Measurements from ENCODE around the gene NCAPG2.

The NCAPG2 gene

DNA sequence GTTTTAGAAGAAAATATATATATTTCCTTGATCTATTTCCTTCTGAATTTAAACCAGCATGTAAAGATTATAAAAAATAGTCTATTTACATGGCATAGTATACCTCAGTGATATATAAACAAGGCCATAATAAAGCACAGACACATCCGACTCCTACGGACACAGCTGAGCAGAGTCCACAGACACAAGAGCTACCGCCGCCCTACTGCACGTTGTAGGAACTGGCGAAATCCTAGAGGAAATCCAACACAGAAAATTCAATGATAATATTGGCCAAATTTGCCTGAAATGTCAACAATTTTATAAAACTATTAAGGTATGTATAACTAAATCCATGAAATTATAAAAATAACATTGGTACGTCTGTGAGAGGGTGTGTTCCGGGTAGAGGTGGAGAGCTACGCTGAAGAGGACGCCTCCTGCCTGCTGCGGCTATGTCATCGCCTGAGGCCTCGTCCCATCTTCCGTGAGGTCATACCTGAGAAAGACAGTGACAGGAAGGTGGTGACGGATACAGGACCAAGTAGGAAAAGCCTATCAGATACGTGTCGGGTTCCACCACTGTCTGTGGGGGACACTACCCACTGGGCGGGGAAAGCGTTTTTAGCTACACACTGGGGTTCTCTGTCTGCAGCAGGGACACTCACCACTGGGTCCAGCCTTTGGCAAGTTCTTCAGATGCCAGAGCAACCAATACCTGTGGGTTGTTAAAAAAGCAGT, 29.3 kb upstream of the NCAPG2 start:
- no peak for DNase-seq

- DNase-seq = no peak
These were observed 28.6 kb upstream of the NCAPG2 start for GRCh38 chr7:158733220-158733519.

DNA sequence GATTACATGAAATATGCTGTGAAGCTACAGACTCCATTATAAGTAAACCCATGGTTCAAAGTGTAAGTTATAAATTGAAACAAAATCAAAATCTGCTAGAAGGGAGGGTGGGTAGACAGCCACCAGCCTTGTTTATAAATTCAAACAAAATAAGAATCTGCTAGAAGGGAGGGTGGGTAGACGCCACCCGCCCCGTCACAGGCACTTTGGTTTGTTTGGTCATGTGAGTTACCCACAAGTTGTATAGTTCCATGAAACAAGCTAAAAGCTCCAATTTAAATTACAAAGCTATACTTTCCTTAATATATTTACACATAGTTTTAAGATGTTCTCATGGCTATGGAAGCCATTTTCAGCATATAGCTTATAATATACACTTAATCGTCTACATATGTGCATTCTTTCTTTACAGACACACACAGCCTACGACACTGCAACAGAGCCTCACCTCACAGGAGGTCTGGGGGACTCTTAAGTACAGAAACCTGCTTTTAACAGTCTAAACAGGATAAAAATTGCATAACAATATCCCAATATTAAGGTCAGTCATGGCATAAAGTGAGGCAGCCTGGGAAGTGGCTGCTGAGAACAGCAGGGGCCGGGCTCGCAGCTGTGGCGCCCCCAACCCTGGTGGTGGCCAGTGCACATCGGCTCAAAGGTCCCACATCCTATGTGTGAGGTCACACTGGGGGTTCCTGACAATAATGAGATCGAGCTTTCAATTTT, 28.1 kb upstream of the NCAPG2 start:
- no peak for DNase-seq

DNA sequence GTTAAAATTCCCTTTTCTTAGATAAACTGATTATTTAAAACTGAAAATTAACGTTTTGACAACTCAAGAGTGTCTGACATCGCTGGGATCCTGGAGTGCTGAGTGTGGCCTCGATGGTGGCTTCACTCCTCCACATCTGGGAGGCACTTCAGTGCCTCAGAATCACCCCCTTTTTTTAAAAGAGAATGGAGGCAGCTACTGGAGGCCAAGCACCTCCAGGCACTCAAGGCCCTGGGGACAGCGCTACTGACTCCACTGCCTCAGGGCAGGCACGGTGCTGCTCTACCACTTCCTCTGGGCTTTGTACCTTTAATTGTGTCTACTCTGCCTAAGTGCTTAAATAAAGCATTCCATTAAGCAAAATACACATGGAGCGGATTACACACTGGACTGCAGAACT, 27.2 kb upstream of the NCAPG2 start:
- DNase-seq = no peak

DNA sequence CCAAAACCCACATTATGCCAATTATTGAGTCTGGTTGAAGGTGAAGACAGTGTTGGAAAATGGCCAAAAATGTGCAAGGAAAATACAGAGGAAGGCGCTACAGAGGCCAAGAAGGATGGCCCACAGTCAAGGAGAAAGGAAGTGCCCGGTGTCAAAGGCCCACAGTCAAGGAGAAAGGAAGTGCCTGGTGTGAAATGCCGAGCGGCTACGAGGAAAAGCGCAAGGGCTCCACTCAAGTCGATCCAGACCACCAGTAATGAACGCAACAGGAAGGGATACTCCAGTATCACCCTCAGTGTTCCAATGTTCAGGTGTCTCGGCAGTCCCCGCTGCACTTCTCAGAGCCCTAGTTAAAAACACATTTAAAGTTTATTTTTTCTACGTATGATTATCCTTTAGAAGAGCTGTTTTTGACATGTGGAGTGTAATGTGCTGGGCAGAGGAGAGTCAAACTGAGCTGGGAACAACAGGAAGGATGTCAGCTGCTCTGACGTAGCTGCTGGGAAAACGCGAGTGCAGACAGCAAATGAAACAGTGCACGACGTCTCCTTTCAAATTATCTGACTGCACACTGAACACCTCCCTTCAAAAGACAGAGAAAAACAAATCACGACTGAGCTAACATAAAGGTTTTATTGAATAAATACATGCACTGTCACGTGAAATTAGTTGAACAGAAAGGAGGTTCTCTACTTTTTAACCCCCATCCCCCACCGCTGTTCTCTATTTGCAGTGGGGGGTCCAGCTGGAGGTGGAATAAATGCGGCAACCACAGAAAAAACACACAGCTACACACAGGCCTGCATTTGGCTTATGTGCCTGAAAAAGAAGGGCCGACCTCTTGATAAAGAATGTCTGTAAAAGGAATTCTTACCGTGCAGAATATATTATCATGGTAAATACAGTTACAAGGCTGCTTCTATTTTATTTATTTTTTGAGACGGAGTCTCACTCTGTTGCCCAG, 26.1 kb upstream of the NCAPG2 start:
- no peak for DNase-seq

DNA sequence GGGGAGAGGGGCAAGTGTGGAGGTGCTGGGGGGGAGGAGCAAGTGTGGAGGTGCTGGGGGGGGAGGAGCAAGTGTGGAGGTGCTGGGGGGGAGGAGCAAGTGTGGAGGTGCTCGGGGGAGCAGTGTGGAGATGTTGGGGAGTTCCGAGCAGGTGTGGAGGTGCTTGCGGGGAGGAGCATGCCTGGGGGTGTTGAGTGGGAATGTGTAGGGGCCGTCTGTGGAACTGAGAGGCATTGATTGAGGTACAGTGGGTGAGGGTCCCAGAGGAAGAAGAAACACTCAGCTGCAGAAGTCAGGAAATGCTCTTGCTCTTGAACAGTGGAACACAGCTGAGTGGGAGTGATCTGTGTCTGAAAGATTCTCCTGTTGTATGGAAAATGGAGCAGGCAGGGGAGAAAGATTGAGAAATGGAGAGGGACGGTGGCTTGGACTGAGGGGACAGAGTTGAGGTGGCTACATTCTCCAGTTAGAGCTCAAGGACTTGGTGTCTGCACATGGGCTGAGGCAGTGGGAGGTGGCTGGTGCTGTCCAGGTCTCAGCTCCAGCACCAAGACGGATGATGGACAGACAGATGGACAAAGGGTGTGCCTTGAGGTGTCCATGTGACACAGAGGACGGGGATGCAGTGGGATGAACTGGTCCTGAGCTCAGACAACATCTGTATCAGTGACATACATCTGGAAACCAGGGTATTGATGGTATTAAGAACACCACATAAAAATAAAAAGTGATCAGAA, 25.2 kb upstream of the NCAPG2 start:
- DNase-seq = no peak

DNA sequence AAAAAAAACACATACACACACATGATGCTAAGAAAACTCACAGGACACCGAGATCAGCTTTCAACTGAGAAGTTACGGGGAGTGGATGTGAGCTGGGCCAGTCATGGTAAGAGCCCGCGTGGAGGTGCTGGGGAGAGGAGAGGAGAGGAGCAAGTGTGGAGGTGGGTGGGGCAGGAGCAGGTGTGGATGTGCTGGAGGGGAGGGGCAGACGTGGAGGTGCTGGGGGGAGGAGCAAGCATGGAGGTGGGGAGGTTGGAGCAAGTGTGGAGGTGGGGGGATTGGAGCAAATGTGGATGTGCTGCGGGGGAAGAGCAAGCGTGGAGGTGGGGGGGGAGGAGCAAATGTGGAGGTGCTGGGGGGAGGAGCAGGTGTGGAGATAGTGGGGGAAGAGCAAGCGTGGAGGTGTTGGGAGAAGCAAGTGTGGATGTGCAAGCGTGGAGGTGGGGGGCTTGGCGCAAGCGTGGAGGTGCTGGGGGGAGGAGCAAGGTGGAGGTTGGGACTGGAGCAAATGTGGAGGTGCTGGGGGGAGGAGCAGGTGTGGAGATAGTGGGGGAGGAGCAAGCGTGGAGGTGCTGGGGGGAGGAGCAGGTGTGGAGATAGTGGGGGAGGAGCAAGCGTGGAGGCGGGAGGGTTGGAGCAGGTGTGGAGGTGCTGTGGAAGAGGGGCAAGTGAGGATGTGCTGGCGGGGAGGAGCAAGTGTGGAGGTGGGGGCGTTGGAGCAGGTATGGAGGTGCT, 24.5 kb upstream of the NCAPG2 start:
- no peak for DNase-seq

DNA sequence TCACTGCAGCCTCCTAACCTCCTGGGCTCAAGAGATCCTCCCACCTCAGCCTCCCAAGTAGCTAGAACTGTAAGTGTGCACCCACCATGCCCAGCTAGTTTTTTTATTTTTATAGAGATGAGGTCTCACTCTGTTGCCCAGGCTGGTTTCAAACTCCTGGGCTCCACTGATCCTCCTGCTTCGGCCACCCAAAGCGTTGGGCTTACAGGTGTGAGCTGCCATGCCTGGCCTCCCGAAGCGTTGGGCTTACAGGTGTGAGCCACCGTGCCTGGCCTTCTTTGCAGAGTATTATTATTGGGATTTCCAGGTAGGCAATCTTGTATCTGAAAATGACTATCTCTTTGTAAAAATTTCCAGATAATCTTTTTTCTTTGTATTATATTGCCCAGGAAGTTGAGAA, 23.1 kb upstream of the NCAPG2 start:
- DNase-seq = no peak

- no peak for DNase-seq
These were observed 21.7 kb upstream of the NCAPG2 start for GRCh38 chr7:158726277-158726807.

GRCh38 chr7:158725506-158725800, 20.8 kb upstream of the NCAPG2 start:
- DNase-seq = no peak

DNA sequence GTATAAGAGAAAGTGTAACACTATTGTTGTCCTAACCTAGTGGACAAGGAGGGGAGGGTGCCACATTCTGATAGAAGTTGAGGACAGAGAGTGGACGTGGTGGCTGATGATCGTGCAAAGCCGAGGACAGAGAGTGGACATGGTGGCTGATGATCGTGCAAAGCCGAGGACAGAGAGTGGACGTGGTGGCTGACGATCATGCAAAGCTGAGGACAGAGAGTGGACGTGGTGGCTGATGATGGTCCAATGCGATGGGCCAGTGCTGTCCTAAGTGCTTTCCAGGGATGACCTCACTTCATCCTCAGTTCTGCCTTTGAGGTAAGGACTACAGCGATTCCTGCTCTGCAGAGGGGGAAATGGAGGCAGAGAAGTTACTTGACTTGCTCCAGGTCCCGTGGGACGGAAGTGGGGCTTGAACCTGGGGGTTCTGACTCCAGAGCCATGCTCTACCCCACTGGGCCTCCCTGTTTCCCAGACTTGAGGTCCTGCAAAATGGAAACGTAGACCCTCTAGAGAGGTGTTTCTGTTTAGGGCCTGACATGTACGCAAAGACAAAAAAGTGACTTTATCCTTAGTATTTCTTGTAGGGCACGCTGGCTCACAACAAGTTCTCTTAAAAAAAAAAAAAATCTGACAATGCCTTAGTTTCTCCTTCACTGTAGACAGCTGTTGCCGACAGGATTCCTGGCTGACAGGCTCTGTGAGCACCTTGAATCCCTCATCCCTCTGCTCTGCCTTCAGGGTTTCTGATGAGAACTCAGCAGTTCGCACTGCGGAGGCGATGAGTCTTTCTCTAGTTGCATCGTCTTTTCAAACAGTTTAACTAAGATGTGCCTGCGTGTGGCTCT, 20.3 kb upstream of the NCAPG2 start:
- no peak for DNase-seq

- no peak for DNase-seq
These were observed 19.2 kb upstream of the NCAPG2 start for GRCh38 chr7:158723714-158724385.

GRCh38 chr7:158723266-158723665, 18.7 kb upstream of the NCAPG2 start:
- no peak for DNase-seq

DNA sequence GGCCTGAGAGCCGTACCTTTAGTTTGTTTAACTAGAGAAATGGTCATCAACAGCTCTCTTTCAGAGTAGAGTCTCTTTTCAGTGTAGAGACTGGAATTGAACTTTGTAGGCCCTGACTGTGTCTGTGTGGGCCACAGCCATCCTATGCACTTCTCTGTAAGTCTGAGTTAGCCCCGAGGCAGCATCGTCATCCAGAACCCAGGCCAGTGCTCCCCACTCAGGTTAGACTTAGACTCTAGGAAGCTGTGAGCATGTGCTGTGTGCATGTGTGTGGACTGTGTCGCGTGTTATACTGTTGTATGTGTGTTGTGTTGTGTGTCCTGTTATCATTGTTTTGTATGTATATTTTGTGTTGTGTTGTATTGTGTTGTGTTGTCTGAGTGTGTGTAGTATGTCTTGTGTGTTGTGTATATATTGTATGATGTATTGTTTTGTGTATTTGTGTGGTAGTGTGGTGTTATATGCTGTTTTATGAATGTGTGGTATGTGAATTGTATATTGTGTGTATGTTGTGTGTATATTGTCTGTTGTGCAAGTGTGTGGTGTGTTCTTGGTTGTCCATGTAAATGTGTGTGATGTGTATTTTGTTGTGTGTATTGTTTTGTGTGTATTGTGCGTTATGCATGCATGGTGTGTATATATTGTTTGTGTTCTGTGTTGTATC, 18.1 kb upstream of the NCAPG2 start:
- no peak for DNase-seq

- DNase-seq = no peak
These were observed 15.5 kb upstream of the NCAPG2 start for GRCh38 chr7:158720112-158720511.

DNA sequence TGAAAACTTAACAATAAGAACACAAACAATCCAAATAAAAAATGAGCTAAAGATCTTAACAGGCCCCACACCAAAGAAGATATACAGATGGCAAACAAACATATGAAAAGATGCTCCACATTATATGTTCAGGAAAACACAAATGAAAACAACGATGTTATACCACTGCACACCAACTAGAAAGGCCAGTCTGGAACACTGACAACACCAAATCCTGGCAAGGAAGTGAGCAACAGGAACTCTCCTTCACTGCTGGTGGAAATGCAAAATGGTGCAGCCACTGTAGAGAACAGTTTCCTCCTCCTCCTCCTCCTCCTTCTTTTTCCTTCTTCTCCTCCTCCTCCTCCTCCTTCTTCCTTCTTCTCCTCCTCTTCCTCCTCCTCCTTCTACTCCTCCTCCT, 12.2 kb upstream of the NCAPG2 start:
- no peak for DNase-seq

- peak; percentile 64 for DNase-seq
These were observed 6.1 kb upstream of the NCAPG2 start for GRCh38 chr7:158710651-158711102.

DNA sequence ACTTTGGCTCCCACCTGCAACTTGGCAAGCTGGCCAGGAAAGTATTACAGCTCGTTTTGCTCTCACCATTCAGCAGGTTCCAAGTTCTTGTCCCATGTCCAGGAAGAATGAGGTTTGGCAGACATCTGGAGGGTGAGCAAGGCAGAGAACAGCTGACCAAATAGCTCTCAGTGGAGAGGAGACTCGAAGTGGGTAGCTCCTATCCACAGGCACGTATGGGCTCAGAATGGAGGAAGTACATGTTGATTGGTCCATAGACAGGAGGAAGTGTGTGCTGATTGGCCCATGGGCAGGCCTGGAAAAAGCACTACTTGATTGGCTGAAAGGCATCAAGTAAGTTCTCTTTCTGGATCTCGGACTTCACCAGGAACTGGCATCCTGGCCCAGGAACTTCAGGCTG, 3.0 kb upstream of the NCAPG2 start:
- no peak for DNase-seq

DNA sequence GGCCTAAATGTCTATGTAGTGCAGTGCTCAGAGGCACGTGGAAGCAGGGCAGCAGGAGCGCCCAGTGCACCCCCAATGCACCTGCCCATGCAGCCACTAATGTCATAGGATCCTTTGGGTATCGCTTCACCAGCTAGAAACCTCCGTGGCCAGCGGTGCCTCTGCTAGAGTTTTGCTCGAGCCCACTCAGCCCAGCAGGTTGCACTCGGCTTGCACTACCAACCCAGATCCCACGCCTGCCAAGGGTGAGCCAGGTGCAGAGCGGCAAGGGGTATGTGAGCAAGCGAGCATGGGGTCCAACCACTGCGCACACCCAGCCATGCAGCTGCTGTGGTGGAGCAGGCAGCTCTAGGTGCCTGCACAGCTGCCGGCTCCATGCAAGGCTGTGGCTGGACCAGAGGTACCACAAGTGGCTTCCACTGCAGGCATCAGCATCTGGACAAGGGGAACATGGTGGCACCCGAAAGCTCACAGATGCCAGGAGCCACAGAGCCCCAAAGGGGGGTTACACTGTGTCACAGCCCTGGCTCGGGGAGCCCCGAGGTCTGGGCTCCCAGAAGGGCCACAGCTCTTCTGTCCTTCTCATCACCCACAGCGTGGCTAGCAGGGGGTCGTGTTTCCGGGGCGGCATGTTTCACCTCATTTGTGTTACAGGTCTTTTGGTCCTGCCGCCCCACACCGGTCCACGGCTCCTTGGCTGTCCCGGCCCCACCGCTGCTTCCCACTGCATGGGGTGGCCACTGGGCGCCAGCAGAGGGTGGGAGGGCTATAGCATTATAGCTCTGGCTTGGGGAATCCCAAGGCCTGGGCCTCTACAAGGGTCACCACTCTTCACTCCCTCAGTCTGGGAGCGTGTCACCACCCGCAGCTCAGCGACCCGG, 2.3 kb upstream of the NCAPG2 start:
- no peak for DNase-seq
